PC-9 (cell line): ENCODE data around the gene TIGD6. TPM values are rescaled to one million over a fixed set of nuclear protein-coding genes. Genes with fewer than 3 reads are reported as not detected.

ENCODE experiments used
- BruUV-seq: library from RNA; stranded (reverse); fragments of 400-500 nt; replicated peaks from 2 replicates; lab custom pipeline; 2021; lab: Mats Ljungman, UMichigan
- CTCF ChIA-PET: fragments of 300-600 bp; sonication (Branson Sonifier 250); formaldehyde crosslinking; loops from one replicate; lab custom pipeline; 2022; ENCODE audit warnings: antibody characterized with exemption; lab: Charles Lee
- POLR2A ChIA-PET: fragments of 300-600 bp; sonication (Branson Sonifier 250); formaldehyde crosslinking; loops from one replicate; lab custom pipeline; 2022; ENCODE audit warnings: antibody characterized with exemption; ENCODE audit not compliant: unreplicated experiment; lab: Charles Lee
- DNase-seq, 2 experiments: peaks; one replicate each; pipeline versions ENCODE4 v3.0.0 to v3.0.0-alpha.2; 2015 to 2022; ENCODE audit warnings: mixed read lengths in 1 of 2
- H2AFZ ChIP-seq: fragments of 200-600 bp; sonication (generic); 2 replicates; pipeline ENCODE4 v1.8.1; 2017; ENCODE audit warnings: antibody characterized with exemption
- H3F3A ChIP-seq: fragments of 200-600 bp; sonication (generic); 2 replicates; pipeline ENCODE4 v1.8.1; 2017; ENCODE audit warnings: antibody characterized with exemption, mild to moderate bottlenecking, low read depth; ENCODE audit not compliant: insufficient read depth
- H3K27ac ChIP-seq: fragments of 200-600 bp; sonication (generic); 2 replicates; pipeline ENCODE4 v1.6.1; 2016; ENCODE audit warnings: mixed run types
- H3K27me3 ChIP-seq: fragments of 200-600 bp; sonication (generic); 2 replicates; pipeline ENCODE4 v1.6.1; 2016; ENCODE audit warnings: low read depth, mixed run types; ENCODE audit not compliant: insufficient read depth
- H3K36me3 ChIP-seq: fragments of 200-600 bp; sonication (generic); 2 replicates; pipeline ENCODE4 v1.6.1; 2016; ENCODE audit warnings: low read depth, mixed run types
- H3K4me1 ChIP-seq: fragments of 200-600 bp; sonication (generic); replicated peaks from 2 replicates; pipeline ENCODE4 v1.6.1; 2016; ENCODE audit warnings: mixed run types; ENCODE audit not compliant: insufficient read depth
- H3K4me2 ChIP-seq: fragments of 200-600 bp; sonication (generic); 2 replicates; pipeline ENCODE4 v1.6.1; 2017; ENCODE audit warnings: mixed run types
- H3K4me3 ChIP-seq: fragments of 200-600 bp; sonication (generic); 2 replicates; pipeline ENCODE4 v1.6.1; 2016; ENCODE audit warnings: mixed run types
- H3K79me2 ChIP-seq: fragments of 200-600 bp; sonication (generic); 2 replicates; pipeline ENCODE4 v1.6.1; 2017; ENCODE audit warnings: low read depth, mixed run types
- H3K9me2 ChIP-seq: fragments of 200-600 bp; sonication (generic); 2 replicates; pipeline ENCODE4 v1.8.1; 2017; ENCODE audit warnings: mild to moderate bottlenecking; ENCODE audit not compliant: insufficient read depth
- H3K9me3 ChIP-seq: fragments of 200-600 bp; sonication (generic); 2 replicates; pipeline ENCODE4 v1.8.1; 2016; ENCODE audit warnings: low read depth; ENCODE audit not compliant: insufficient read depth
- H4K20me1 ChIP-seq: fragments of 200-600 bp; sonication (generic); 2 replicates; pipeline ENCODE4 v1.8.1; 2017; ENCODE audit not compliant: insufficient read depth
- CTCF ChIP-seq: fragments of 200-600 bp; sonication (generic); conservative IDR thresholded peaks from 2 replicates; pipeline ENCODE4 v1.6.1; 2017; ENCODE audit warnings: mixed run types, antibody characterized with exemption, mild to moderate bottlenecking, moderate library complexity
- EZH2 ChIP-seq: fragments of 200-600 bp; sonication (generic); IDR thresholded peaks from 2 replicates; pipeline ENCODE4 v1.8.0; 2017; ENCODE audit warnings: antibody characterized with exemption, low read depth
- intact Hi-C: fragments of 100-400 bp; cut with micrococcal nuclease; formaldehyde crosslinking; loops from one replicate; pipeline ENCODE4 v1.10.0; 2022; ENCODE audit not compliant: unreplicated experiment
- total RNA-seq: library from RNA; stranded (reverse); gene quantifications from 2 replicates; pipeline ENCODE4 v1.2.3, GENCODE V29; 2021

Gene TIGD6
- total RNA-seq, 1 experiment from 2014 or later: 3.0 TPM

DNA sequence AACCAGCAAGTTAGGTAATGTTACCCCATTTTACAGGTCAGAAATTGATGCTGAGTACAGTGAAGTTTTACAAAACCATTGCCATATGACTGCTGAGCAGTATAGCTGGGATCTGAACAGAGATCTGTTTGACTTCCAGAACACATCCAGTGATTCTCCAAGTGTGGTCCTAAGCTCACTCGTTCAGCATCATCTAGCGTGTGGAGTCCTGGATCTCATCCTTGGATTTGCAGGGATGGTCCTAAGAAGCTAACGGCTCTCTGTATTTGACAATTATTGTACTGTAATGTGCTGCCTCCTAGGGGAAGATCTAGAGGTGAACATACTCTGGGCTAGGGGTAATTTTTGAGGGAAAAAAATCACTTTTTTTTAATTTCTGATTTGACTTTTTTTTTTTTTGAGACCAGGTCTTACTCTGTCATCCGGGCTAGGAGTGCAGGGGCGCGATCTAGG lies 38.5 kb downstream of the TIGD6 start:
- Histone ChIP-seq H3K27me3 (no peaks in the 10 kb centered on the region), H3K9me3 (no peaks in the 10 kb centered on the region), H3F3A (peaks cover 28% of the 10 kb centered on the region), H2AFZ (no peak overlapping the region), H3K79me2 (no peaks in the 10 kb centered on the region), H3K4me3 (peak overlapping the region; percentile 75; the same call in 1 of the 2 replicates), H3K27ac (no peak overlapping the region), H3K36me3 (no peaks in the 10 kb centered on the region), H3K4me2 (peak overlapping the region; percentile 91), H4K20me1 (no peaks in the 10 kb centered on the region), H3K4me1 (peaks cover 13% of the 10 kb centered on the region), H3K9me2 (no peaks in the 10 kb centered on the region)
- ChIA-PET POLR2A (interaction anchor here (0.6 to 0.7 kb wide), 4 partner anchors 13 to 124 kb away, joined by 3 to 30 read pairs (median 10); no protein-coding TSS in a partner anchor), CTCF (interaction anchor here (0.7 to 2.3 kb wide), 10 partner anchors 26 to 325 kb away, joined by 3 to 27 read pairs (median 6); no protein-coding TSS in a partner anchor)
- DNase-seq: peak in 1 of 2 experiments; percentile 16
- TF ChIP-seq CTCF (peak; percentile 71), EZH2 (no peak)
- intact Hi-C loops: loop anchor here (1.0 to 10.0 kb wide), 5 partner anchors 28 to 327 kb away; no protein-coding TSS in a partner anchor
- BruUV-seq: no TSS peak

- BruUV-seq: TSS peak; percentile 62
- no peaks in the 10 kb centered on the region for H3K9me2 ChIP-seq
- intact Hi-C loops: loop anchor here (2.0 to 10.0 kb wide), 3 partner anchors 59 to 326 kb away; no protein-coding TSS in a partner anchor
- H3K27ac ChIP-seq: no peak overlapping the region; the same call in 1 of the 2 replicates
- peak overlapping the region; percentile 90 for H2AFZ ChIP-seq
- no peak for TF ChIP-seq EZH2
- no peak for TF ChIP-seq CTCF
- H3K36me3 ChIP-seq: no peaks in the 10 kb centered on the region
- H3K4me1 ChIP-seq: peaks cover 13% of the 10 kb centered on the region
- peak overlapping the region; percentile 91 for H3K4me2 ChIP-seq
- H3F3A ChIP-seq: peaks cover 28% of the 10 kb centered on the region
- no peaks in the 10 kb centered on the region for H3K27me3 ChIP-seq
- DNase-seq: no peak
- CTCF ChIA-PET: interaction anchor here (0.6 to 2.3 kb wide), 9 partner anchors 26 to 792 kb away, joined by 3 to 27 read pairs (median 5); no protein-coding TSS in a partner anchor
- H4K20me1 ChIP-seq: no peaks in the 10 kb centered on the region
- no peaks in the 10 kb centered on the region for H3K79me2 ChIP-seq
- peak overlapping the region; percentile 75 for H3K4me3 ChIP-seq
- POLR2A ChIA-PET: interaction anchor here (0.6 to 0.7 kb wide), 5 partner anchors 14 to 521 kb away, joined by 3 to 6 read pairs (median 3); no protein-coding TSS in a partner anchor
- H3K9me3 ChIP-seq: no peaks in the 10 kb centered on the region
Observed at GRCh38 chr5:149961186-149961685, 39.2 kb downstream of the TIGD6 start.

DNA sequence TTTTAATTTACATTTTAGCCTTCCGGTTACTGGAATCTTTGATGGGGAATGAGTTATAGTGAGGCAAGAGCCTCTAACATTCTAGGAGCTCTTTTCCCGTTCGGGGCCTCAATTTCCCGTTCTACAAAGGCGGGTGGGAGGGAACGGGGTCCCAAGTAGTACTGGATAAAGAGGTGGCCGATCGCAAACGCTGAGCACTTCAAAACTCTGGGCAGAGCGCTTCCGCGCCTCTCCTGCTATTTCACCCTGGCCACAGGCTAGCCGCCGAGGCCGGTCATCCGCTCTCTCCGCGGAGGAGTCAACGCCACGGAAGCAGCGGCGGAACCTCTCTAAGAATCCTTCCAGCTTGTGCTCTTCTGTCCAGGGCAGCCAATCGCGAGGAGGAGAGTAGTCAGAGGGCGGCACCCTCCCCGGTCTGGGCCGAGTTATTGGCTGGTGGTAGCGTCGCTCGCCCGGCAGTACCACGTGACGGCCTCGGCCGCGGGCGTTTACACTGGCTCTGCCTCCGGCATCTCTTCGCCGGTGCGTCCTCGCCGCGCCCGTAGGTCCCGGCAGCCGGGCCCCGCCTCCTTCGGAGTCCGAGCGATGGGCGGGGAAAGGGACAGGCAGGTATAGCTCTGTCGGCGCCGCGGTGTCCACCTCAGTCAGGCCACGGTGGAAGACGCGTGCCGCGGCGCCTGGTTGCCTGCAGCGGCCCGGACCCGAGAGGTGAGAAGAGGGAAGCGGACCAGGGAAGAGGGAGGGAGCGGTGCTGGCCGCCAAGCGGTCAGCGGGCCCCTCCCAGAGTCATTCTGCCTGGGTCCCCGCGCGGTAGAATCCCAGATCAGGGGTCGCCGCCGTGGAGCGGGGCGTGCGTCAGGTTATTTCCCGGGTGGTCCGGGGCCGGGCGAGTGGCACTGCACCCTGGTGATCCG lies 39.9 kb downstream of the TIGD6 start, which contains the start of gene SLC26A2:
Gene SLC26A2, plus strand, starts transcription at position 487 of the 914 bp plus-strand sequence. CDS start 16,895 bp downstream, outside the sequence.
- no peaks in the 10 kb centered on the region for H3K9me2 ChIP-seq
- intact Hi-C loops: loop anchor here (1.0 to 10.0 kb wide), 6 partner anchors 21 to 326 kb away; no protein-coding TSS in a partner anchor
- peaks cover 13% of the 10 kb centered on the region for H3K4me1 ChIP-seq
- ChIA-PET POLR2A (interaction anchor here (0.5 to 1.3 kb wide), 17 partner anchors 8 to 1797 kb away, joined by 3 to 15 read pairs (median 4); no protein-coding TSS in a partner anchor), CTCF (interaction anchor here (0.6 to 2.0 kb wide), 10 partner anchors 21 to 792 kb away, joined by 3 to 12 read pairs (median 4); no protein-coding TSS in a partner anchor)
- no peaks in the 10 kb centered on the region for H3K9me3 ChIP-seq
- H3K4me3 ChIP-seq: peak within 1 kb of the TSS; percentile 75
- no peaks in the 10 kb centered on the region for H3K79me2 ChIP-seq
- H3K27me3 ChIP-seq: no peaks in the 10 kb centered on the region
- H3K4me2 ChIP-seq: peak within 1 kb of the TSS; percentile 91
- no peaks in the 10 kb centered on the region for H4K20me1 ChIP-seq
- H3K27ac ChIP-seq: peak within 1 kb of the TSS; percentile 80
- peak; percentile 93 to 99 for DNase-seq
- no peaks in the 10 kb centered on the region for H3K36me3 ChIP-seq
- no TSS peak for BruUV-seq
- H3F3A ChIP-seq: peaks cover 28% of the 10 kb centered on the region
- H2AFZ ChIP-seq: peak within 1 kb of the TSS; percentile 90
- TF ChIP-seq EZH2 (no peak), CTCF (no peak)
